GM19372 (cell line): Measurements from ENCODE around the gene TBC1D22A.

ENCODE experiments used
- ATAC-seq: cut with Tn5 transposase; IDR thresholded peaks from one replicate; pipeline ENCODE4 v1.9.1; 2021; ENCODE audit warnings: mild to moderate bottlenecking, low read depth, moderate library complexity; ENCODE audit not compliant: unreplicated experiment

The TBC1D22A gene

GRCh38 chr22:47080100-47080499 lies 317.6 kb downstream of the TBC1D22A start:
- no peak for ATAC-seq

- ATAC-seq, result no peak
These were observed 320.1 kb downstream of the TBC1D22A start for GRCh38 chr22:47082505-47082904.

GRCh38 chr22:47083379-47083986 lies 321.0 kb downstream of the TBC1D22A start:
- ATAC-seq, result no peak

DNA sequence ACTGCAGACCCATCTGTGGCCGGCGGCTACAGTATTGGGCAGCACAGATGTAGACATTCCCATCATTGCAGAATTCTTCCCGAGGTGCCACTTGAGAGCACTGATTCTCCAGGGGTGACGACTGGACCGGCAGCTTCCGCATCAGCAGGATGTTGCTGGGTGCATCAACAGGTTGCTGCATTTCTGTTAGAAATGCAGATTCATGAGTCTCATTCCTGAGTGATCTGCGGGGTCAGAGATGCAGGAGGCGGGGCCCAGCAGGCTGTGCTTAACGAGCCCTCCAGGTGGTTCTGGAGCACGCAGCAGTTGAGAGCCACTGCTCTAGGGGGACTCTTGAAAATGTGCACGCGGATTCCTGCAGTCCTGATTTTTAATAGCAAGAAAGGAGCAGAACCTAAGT lies 321.8 kb downstream of the TBC1D22A start:
- ATAC-seq, result no peak

GRCh38 chr22:47086596-47087248 lies 324.3 kb downstream of the TBC1D22A start:
- ATAC-seq, result no peak

GRCh38 chr22:47088480-47089158 lies 326.2 kb downstream of the TBC1D22A start:
- ATAC-seq, result no peak

DNA sequence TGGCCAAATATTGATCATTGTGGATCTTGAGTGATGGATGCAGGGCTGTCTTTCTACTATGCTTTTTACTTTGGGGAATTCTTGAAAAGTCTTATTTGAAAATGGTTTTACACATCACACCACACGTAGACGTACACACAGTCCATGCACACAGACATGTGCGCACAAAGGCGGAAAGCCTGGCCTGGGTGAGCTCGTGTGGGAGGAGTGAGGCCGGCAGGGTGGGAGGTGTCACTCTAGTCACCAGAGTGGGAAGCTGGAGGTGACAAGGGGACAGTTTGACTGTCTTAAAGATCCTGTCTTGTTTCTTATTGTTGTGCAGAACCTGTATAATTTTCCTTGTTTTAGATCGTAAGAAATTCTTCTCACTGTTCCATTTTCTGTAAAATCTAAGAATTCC lies 326.9 kb downstream of the TBC1D22A start:
- no peak for ATAC-seq

DNA sequence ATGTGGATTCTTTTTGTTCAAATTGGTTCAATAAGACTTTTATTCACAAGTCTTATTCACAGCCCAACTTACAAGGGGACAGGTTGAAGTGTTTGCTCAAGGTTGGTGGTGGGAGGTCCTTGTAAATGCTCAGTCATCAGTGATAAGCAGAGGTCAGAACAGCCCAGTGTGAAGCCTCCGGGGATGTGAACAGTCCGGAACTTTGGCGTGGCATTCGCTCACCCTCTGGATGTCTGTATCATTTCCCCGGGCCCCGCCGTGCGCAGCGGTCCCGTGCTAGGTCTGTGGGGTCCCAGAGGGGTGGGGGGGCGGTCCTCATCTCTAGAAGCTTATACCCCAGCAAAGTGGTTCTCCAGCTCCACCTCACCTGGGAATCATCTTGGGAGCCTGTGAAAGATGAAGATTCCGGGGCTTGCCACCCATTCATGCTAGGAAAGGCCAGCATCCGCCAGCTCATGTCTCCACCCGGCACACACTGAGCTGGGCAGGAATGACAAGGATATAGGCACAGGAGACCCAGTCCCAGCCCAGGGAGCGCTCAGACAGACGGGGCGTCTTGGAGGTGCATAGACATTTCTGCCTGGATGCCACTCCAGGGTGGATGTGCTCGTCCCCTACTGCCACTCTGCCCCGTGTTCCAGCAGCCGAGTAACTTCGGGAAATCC lies 327.5 kb downstream of the TBC1D22A start:
- no peak for ATAC-seq

GRCh38 chr22:47090591-47091245 lies 328.3 kb downstream of the TBC1D22A start:
- no peak for ATAC-seq

- no peak for ATAC-seq
These were observed 328.8 kb downstream of the TBC1D22A start for GRCh38 chr22:47091246-47091651.

DNA sequence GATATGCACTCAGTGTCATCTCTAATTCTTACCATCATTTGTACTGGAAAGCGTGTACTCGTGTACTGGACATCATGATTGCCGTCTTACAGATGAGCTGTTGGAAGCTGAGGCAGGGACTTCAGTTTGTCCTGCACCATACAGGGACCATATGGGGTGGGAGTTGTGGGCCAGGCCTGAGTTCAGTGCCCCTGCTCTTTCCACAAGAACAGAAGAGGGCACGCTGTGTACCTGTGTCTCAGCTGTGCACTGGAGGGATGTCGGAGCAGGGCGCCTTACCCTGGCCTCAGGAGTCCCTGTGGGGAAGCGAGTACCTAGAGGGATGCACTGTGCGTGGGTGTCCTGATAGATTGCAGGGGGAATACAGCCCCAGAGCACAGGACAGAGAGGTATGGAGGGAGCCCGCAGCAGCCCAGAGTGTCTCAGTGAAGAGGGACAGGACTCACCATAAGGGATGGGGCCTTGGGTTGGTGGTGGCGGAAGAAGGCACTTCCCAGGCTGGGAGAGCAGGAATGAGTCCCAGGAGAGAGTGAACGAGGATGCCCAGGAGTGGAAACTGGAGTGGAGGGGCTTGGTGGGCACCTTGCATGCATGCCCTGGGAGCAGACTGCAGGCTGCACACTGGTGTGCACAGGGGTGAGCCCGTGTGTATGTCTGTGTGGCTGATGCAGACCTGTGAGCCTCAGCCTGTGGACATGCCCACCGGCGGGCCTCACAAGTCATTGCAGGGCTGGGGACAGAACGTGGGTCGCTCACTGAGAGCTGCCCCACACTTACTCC lies 329.7 kb downstream of the TBC1D22A start:
- ATAC-seq, result no peak

DNA sequence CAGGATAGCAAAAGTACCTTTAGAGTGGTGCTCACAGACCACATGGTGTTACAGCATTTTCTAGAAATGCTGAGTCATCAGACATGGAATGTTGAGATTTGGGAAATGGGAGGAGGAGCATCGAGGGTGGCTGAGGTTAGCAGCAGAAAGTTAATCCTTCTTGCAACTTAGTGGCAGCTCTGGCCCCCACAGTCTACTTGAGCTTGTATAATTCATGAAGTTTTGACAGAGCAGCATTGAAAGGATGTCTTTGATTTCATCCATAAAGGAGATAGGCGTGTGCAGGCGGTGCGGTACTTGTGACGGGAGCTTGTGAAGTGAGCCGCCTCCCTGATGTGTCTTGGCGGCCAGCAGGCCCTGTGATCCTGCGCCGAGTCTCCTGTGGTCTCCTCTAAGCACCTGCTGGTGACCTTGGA lies 330.5 kb downstream of the TBC1D22A start:
- no peak for ATAC-seq

DNA sequence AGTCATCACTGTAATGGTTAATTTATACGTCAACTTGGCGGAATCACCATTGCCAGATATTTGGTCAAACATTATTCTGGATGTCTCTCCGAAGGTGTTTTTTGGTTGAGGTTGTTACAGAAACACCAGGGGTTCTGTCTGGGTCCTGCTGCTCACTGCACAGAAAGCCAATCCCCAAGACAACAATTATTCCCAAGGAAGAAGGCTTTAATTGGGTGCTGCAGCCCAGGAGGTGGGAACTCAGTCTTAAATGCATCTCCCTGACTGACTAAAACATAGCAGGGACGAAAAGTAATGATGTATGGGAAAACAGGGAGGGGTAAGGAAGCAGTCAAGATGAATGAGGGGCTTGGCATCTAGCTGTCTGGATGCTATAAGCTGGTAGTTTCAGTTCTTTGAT lies 331.3 kb downstream of the TBC1D22A start:
- ATAC-seq, result no peak

DNA sequence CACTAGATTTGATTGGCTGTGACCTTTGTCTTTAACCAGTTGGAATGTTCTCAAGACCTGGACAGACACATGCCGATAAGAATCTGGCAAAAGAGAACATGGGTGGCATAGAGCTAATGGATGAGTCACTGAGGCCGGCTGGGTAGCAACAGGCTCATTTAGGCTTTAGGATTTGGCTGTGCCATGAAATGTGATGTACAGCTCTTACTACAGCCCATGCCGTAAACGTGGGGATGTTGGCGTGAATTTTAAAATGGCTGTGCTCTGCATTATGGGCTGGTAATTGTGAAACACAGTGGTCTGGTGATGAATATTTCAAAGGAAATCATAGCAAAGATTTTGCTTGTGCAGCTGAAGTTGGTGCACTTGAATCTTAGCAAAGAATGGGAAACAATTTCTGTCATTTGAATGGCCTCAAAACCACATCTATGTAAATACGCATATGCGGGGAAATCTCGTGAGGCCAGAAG lies 332.4 kb downstream of the TBC1D22A start:
- no peak for ATAC-seq

DNA sequence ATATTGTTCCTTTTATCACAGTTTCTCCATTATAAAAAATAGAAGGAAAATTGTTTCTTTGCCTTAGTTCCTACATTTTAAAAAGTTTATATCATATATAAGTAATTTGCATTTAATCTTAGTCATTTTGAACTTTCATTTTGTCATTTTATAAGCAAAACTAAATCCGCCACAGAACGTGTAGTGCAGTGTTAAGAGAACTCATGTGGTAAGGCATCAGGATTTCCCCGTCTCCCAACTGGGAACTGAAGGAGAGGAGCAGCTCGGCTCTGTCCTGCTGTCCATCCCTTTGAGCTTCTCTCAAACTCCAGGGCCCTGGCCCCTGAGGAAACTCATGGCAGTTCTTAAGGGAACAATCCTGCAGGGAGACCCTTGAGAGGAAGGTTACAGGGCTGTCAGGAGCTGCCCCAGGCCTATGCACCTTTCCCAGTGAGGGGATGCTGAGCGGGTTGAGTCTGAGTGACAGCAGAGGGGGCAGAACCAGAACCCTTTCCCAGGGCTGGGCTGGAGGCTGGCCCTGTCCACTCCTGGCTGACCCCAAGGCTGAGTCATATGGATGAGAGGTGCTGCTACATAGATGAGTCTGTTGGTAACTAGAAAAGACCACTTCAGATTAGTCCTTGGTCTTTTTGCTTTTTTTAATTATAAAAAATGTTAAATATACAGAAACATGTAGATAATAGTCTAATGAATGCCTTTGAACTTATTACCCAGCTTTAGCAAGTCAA lies 333.1 kb downstream of the TBC1D22A start:
- ATAC-seq, result no peak

- ATAC-seq, result no peak
These were observed 335.7 kb downstream of the TBC1D22A start for GRCh38 chr22:47098121-47098520.

DNA sequence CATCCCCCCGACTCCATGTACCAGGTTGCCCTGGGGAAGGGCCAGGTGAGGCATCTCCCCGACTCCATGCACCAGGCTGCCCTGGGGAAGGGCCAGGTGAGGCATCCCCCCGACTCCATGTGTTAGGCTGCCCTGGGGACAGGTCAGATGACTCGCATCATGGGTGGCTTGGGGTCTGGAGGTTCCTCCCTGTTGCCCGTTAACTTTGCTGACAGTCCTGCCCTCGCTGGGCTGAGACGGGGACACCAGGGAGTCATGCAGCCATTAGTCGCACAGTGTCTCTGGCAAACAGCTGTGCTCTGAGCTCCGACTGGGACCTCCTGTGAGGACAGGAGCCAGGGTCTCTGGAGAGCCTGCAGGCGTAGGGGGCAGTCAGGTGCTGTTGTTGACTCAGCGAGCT lies 336.1 kb downstream of the TBC1D22A start:
- no peak for ATAC-seq

- no peak for ATAC-seq
These were observed 337.6 kb downstream of the TBC1D22A start for GRCh38 chr22:47100019-47100418.

DNA sequence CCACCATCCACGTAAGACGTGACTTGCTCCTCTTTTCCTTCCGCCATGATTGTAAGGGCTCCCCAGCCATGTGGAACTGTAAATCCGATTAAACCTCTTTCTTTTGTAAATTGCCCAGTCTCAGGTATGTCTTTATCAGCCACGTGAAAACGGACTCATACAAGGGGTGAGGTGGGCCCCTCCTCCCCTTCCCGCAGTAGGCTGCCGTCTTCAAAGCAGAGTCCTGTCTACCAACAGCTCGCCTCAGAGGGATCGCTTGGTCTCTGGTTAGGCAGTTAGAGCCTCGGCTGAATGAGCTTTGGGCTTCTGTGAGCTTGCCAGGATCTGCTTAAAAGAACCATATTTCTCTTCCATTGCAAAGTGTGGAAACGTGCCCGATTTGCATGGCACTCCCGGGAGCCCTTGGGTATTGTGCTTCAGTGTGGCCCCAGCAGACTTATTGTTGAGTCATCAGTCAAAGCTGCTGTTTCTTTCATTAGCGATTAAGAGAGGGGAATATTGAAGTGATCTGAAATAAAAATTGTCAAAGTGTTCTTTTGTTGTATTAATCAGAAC lies 338.3 kb downstream of the TBC1D22A start:
- no peak for ATAC-seq
